Esophagus squamous epithelium (tissue), 4 donors: Measurements from ENCODE around the gene RNF121.

Experiments used
- POLR2A ChIP-seq, 4 donors: fragments of 450-650 bp; IDR thresholded peaks; one replicate each; pipeline ENCODE4 v1.6.1; 2017; ENCODE audit warnings: antibody characterized with exemption in 4 of 4, mild to moderate bottlenecking in 4 of 4, moderate library complexity in 3 of 4
- TF ChIP-seq, protein P1 (sequence below), 6 experiments: fragments of 450-650 bp in 4 of 6; fragments of 200-600 bp in 2 of 6; sonication (generic) in 2 of 6; IDR thresholded peaks; one replicate each; pipeline ENCODE4 v1.5.1; 2016 to 2019; ENCODE audit warnings: antibody characterized with exemption in 6 of 6, mild to moderate bottlenecking in 4 of 6, moderate library complexity in 4 of 6

DNA sequence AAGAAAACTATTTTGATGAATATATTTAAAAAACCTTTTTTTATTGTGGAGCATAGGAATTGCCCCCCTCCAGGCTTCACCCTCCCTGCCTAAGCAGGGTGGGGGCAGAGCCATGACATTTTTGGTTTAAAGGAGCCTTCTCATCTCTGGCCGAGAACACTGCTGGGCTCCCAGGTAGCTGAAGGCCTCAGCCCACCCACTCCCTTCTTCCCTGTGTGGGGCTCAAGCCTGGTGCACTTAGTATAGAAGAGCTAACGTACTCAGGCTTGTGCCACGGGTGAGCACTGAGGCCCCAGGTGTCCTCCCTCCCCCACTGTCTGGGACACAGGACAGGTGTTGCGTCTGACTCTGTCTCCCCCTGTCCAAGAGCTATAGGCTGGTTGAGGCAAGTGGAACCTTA, 67.7 kb downstream of the RNF121 start:
- TF ChIP-seq, protein P1, sequence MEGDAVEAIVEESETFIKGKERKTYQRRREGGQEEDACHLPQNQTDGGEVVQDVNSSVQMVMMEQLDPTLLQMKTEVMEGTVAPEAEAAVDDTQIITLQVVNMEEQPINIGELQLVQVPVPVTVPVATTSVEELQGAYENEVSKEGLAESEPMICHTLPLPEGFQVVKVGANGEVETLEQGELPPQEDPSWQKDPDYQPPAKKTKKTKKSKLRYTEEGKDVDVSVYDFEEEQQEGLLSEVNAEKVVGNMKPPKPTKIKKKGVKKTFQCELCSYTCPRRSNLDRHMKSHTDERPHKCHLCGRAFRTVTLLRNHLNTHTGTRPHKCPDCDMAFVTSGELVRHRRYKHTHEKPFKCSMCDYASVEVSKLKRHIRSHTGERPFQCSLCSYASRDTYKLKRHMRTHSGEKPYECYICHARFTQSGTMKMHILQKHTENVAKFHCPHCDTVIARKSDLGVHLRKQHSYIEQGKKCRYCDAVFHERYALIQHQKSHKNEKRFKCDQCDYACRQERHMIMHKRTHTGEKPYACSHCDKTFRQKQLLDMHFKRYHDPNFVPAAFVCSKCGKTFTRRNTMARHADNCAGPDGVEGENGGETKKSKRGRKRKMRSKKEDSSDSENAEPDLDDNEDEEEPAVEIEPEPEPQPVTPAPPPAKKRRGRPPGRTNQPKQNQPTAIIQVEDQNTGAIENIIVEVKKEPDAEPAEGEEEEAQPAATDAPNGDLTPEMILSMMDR (IDR thresholded peaks at IDR 0.05), result no peak
- TF ChIP-seq POLR2A (IDR thresholded peaks at IDR 0.05), result no peak
